K562 (cell line): ENCODE results near the gene CEP57. TPM values are rescaled to one million over a fixed set of nuclear protein-coding genes. Genes with fewer than 3 reads are reported as not detected.

Source experiments
- DMBX1 ChIP-seq: fragments of 250-450 bp; sonication (Bioruptor Pico); IDR thresholded peaks from 2 replicates; pipeline ENCODE4 v1.8.0; 2022; ENCODE audit warnings: inconsistent platforms, mild to moderate bottlenecking, moderate library complexity, borderline replicate concordance
- MGA ChIP-seq: fragments of 450-650 bp; IDR thresholded peaks from 2 replicates; pipeline ENCODE4 v1.6.1; 2016; ENCODE audit warnings: mild to moderate bottlenecking, moderate library complexity
- TEAD4 ChIP-seq, 2 experiments: sonication (generic) in 1 of 2; formaldehyde crosslinking in 1 of 2; IDR thresholded peaks; 2 replicates each; pipeline versions ENCODE4 v1.6.1 to v1.8.0; 2012 to 2022; ENCODE audit warnings: borderline replicate concordance in 1 of 2, inconsistent platforms in 1 of 2, low read length in 1 of 2, mild to moderate bottlenecking in 1 of 2, missing genetic modification reagents in 1 of 2
- polyA plus RNA-seq, 8 experiments: library from polyadenylated mRNA; depleted of rRNA in 4 of 8; stranded (reverse) in 5 of 8; unstranded in 3 of 8; fragments of >200 nt; fragmentation: Nextera tagmentation in 2 of 8; fragmentation: Illumina TruSeq in 1 of 8; extraction: Ambion mirVana in 2 of 8; extraction: Trizol in 1 of 8; gene quantifications; 2 replicates each; pipeline versions ENCODE4 v1.2.1 to v1.2.3, GENCODE V29; 2011 to 2014; ENCODE audit warnings: inconsistent platforms in 1 of 8, missing spikeins in 1 of 8
- total RNA-seq, 7 experiments: library from RNA; depleted of rRNA in 6 of 7; stranded (reverse); fragments of >200 nt in 6 of 7; fragmentation: Illumina TruSeq in 2 of 7; extraction: Trizol in 2 of 7; gene quantifications; 2 replicates each; pipeline versions ENCODE4 v1.2.1 to v1.2.3, GENCODE V29; 2011 to 2021; ENCODE audit warnings: low replicate concordance in 1 of 7

Gene CEP57
- total and polyA plus RNA-seq, 9 of the 15 experiments (the other 6 are each of a cell fraction or from before 2014, with no cell fraction given): 25.1 to 88.1 (median 65.2) TPM

- TF ChIP-seq MGA: peak; percentile 51
- TF ChIP-seq DMBX1 (CRISPR knock-in tag): no peak
- TF ChIP-seq TEAD4 (IDR thresholded peaks at IDR 0.05; ENCODE audit: low read length): no peak
- 0 out of 2 replicates have a peak, but pooled peaks have one; percentile 42 for TF ChIP-seq TEAD4 (CRISPR knock-in tag; IDR thresholded peaks at IDR 0.05; ENCODE audit: borderline replicate concordance)
These were observed 823 bp downstream of the CEP57 start (continued) for GRCh38 chr11:95790933-95791708.
